ENCODE data around the gene ZBED3.
"Not testable (repeated sequence)": the region's sequence is repeated elsewhere in the genome, so short reads cannot be mapped to it uniquely, and the experiment has no call there.

Gene ZBED3

GRCh38 chr5:77080479-77080878 is 6.6 kb downstream of the ZBED3 start:
- in situ Hi-C loops (cut with MboI; ENCODE audit: low sequenced_read_pairs), result not testable (repeated sequence)

GRCh38 chr5:77077829-77078176 is 9.3 kb downstream of the ZBED3 start:
- in situ Hi-C loops (cut with MboI; ENCODE audit: low sequenced_read_pairs), result no loop called here

- in situ Hi-C loops (cut with MboI; ENCODE audit: low sequenced_read_pairs), result no loop called here
These were observed 9.9 kb downstream of the ZBED3 start for GRCh38 chr5:77076961-77077828.

GRCh38 chr5:77074745-77075144 is 12.3 kb downstream of the ZBED3 start:
- in situ Hi-C loops (cut with MboI; ENCODE audit: low sequenced_read_pairs), result no loop called here

- in situ Hi-C loops (cut with MboI; ENCODE audit: low sequenced_read_pairs), result no loop called here
These were observed 13.4 kb downstream of the ZBED3 start for GRCh38 chr5:77073667-77074066.

GRCh38 chr5:77066823-77067442 is 20.2 kb downstream of the ZBED3 start:
- in situ Hi-C loops (cut with MboI; ENCODE audit: low sequenced_read_pairs), result no loop called here

GRCh38 chr5:77066184-77066583 is 20.9 kb downstream of the ZBED3 start:
- in situ Hi-C loops (cut with MboI; ENCODE audit: low sequenced_read_pairs), result no loop called here

- in situ Hi-C loops (cut with MboI; ENCODE audit: low sequenced_read_pairs), result no loop called here
These were observed 21.8 kb downstream of the ZBED3 start for GRCh38 chr5:77065256-77065655.

- in situ Hi-C loops (cut with MboI; ENCODE audit: low sequenced_read_pairs), result no loop called here
These were observed 23.0 kb downstream of the ZBED3 start for GRCh38 chr5:77064040-77064439.

GRCh38 chr5:77046416-77047073 is 40.5 kb downstream of the ZBED3 start:
- in situ Hi-C loops (cut with MboI; ENCODE audit: low sequenced_read_pairs), result no loop called here

- in situ Hi-C loops (cut with MboI; ENCODE audit: low sequenced_read_pairs), result no loop called here
These were observed 51.1 kb downstream of the ZBED3 start for GRCh38 chr5:77035950-77036349.

- in situ Hi-C loops (cut with MboI; ENCODE audit: low sequenced_read_pairs), result no loop called here
These were observed 53.7 kb downstream of the ZBED3 start for GRCh38 chr5:77033338-77033737.

- in situ Hi-C loops (cut with MboI; ENCODE audit: low sequenced_read_pairs), result no loop called here
These were observed 54.5 kb downstream of the ZBED3 start for GRCh38 chr5:77032635-77033034.

GRCh38 chr5:77031891-77032290 is 55.2 kb downstream of the ZBED3 start:
- in situ Hi-C loops (cut with MboI; ENCODE audit: low sequenced_read_pairs), result no loop called here

- in situ Hi-C loops (cut with MboI; ENCODE audit: low sequenced_read_pairs), result no loop called here
These were observed 56.7 kb downstream of the ZBED3 start, which contains the start of gene AGGF1 for GRCh38 chr5:77030097-77031071. TSS of gene AGGF1 (plus strand) at chr5:77030404. CDS start at chr5:77030767, 363 bp downstream.

GRCh38 chr5:77029376-77029885 is 57.7 kb downstream of the ZBED3 start:
- in situ Hi-C loops (cut with MboI; ENCODE audit: low sequenced_read_pairs), result no loop called here

- in situ Hi-C loops (cut with MboI; ENCODE audit: low sequenced_read_pairs), result no loop called here
These were observed 58.3 kb downstream of the ZBED3 start for GRCh38 chr5:77028631-77029375.

- in situ Hi-C loops (cut with MboI; ENCODE audit: low sequenced_read_pairs), result no loop called here
These were observed 62.6 kb downstream of the ZBED3 start for GRCh38 chr5:77024490-77024889.

GRCh38 chr5:77022511-77023417 is 64.3 kb downstream of the ZBED3 start:
- in situ Hi-C loops (cut with MboI; ENCODE audit: low sequenced_read_pairs), result no loop called here
